SIG-M5 treated with dmso at 0.1 percent for 504 hours (cell line): ENCODE data around the gene GBX1.

Experiments used
- DNase-seq: peaks from one replicate; lab custom pipeline; 2025; ENCODE audit not compliant: unreplicated experiment; lab: John Stamatoyannopoulos, UW

The GBX1 gene

DNA sequence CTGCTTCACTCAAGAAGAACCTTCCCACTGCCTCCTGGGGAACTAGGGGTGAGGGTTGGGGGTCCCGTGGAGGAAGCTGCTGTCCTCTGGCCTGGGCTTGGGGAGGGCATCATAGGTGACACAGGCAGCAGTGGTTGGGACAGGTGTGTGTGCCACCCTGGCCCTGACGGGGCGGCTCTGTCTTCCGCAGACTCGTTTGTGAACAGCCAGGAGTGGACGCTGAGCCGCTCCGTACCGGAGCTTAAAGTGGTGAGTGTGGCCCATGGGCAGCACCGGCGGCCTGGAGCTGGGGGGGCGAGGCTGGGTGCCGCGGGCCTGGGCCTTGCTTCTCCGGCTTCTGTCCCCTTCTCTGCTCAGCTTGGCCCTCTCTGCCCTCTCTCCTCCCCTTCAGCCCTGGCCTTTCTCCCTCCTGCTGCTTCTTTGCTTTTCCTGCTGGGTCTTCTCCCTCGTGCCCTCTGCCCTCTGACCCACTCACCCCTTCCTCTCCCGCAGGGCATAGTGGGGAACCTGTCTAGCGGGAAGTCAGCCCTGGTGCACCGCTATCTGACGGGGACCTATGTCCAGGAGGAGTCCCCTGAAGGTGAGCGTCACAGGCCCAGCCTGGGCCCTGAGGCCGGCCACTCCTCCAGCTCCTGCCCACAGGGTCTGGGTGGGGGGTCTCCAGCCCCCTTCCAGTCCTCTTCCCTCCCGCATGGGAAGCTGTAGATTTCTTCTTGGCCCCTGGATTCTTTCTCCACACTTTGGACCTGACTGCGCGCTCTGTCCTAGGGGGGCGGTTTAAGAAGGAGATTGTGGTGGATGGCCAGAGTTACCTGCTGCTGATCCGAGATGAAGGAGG, 50.7 kb downstream of the GBX1 start:
- DNase-seq = no peak

GRCh38 chr7:151115836-151116418, 51.6 kb downstream of the GBX1 start:
- peak; percentile 9 for DNase-seq

DNA sequence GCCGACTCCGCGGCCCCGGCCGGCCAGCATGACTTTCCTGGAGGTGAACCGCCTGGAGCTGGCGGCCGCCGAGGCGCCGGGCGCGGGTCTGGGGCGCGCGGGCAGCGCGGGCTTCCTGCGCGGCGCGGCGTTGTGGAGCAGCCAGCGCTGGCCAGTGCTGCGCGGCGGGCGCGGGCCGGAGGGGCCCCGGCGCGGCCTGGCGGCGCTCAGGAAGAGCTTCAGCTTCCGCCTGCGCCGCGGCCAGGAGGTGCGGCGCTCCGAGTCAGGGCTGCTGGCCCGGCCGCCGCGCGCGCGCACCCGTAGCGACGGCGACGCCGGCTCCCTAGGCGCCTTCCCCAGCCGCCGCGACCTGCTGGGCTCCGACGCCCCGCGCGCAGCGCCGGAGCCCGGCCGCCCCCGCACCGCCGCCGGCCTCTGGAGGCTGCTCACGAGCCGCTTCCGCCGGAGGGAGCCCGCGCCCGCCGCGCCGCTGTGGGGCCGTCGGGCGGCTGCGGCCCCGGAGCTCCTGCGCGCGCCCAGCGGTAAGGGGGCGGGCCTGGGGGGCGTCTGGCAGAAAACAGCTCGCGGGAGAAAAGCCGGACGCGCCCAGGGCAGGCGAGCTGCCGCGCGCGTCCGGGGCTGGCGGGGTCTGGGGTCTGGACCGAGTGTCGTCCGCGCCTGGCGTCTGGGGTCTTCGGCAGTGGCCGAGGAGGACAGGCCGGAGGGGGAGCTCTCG, 52.2 kb downstream of the GBX1 start:
- no peak for DNase-seq

GRCh38 chr7:151114151-151115090, 53.1 kb downstream of the GBX1 start:
- DNase-seq = no peak

DNA sequence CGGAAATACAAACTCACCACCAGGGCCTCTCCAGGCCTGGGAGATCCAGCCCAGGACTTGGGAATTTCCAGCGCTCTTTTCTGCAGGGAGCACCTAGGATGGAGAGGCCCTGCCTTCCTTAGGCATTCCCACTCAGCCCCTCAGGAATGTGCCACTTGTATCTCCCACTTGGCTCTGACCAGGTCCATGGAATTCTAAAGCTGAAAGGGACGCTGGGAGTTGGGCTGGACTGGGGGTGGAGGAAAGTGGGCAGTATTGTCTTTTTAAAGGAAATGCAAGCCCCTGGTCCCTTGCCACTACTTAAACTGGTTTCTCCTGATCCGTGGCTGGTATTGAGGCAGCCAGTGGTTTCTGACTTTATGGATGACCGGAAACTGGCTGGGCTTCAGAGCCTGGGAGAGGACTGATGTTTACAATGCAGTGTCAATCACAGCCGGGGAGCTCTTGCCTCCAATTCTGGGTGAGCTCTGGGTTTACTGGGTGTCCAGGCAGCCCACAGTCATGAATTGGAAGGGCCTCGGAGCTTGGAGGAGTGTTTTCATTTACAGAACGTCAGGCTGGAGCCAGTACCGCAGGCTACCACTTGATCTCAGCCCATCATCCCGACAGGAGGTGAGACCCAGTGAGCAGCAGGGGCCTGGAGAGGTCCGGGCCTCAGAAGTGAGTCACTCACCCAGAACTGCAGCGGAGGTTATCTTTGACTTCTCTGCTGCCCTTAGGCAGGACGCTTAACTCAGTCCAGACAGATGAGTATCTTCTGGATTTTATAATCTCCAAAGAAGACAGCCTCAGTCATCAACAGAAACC, 53.9 kb downstream of the GBX1 start:
- no peak for DNase-seq

DNA sequence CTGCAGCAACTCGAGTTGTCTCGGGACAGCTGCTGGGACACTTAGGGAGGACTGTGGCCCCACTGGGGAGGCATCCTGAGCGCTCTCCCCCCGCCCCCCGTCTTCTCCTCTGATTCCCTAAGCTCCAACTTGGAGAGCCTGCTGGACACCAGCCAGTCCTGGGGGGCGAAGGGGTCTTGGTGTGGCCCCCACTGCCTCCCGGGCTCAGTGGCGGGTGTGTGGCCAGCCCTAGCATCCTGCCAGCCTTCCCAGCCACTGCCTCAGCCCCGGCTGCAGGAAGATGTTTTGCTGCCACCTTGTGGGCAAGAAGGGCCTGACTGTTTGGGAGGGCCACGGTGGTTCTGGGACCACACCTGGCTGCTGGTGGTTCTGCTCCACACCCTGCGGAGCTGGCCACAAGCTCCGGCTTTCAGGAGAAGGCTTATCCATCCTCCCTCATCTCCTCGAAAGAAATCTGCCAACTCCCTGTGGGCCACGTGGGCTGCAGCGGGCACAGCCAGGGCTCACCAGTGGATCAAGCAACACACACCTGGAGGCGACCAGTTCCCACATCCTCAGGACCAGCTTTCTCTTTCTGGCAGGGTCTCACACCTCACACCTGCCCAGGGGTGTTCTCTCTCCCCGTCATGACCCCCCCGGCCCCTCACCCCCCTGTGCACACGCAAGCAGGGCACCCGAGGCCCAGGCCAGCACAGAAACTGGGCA, 56.4 kb downstream of the GBX1 start:
- DNase-seq = peak; percentile 28

DNA sequence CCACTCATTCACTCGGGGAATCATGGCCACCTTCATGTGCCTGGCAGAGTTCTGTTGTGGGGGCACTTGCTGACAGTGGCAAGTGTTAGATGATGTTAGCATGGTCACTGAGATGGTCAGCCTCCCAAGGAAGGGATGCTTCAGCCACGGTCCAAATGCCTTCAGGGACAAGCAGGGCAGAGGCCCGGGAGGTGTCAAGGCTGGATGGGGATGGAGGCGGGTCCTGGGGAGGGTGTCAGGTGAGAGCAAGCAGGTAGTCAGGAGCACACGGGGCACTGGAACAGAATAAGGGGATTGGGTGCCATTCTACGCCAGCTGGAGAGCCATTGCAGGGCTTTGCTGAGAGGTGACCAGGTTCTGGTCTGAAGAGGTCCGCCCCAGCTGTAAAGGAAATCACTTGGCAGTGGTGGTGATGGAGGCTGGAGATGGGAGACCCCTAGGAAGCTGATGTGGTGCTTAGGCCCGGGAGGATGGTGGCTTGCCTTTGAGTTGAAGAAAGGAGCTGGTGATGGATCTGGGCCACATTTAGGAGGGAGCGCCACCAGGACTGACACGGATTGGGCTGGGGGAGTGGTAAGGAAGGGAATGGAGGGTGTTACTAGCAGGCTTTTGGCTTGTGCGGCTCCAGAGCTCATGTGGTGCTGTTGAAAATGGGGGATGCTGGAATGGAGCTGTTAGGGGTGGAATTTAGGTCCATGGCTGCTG, 57.1 kb downstream of the GBX1 start:
- DNase-seq = no peak

DNA sequence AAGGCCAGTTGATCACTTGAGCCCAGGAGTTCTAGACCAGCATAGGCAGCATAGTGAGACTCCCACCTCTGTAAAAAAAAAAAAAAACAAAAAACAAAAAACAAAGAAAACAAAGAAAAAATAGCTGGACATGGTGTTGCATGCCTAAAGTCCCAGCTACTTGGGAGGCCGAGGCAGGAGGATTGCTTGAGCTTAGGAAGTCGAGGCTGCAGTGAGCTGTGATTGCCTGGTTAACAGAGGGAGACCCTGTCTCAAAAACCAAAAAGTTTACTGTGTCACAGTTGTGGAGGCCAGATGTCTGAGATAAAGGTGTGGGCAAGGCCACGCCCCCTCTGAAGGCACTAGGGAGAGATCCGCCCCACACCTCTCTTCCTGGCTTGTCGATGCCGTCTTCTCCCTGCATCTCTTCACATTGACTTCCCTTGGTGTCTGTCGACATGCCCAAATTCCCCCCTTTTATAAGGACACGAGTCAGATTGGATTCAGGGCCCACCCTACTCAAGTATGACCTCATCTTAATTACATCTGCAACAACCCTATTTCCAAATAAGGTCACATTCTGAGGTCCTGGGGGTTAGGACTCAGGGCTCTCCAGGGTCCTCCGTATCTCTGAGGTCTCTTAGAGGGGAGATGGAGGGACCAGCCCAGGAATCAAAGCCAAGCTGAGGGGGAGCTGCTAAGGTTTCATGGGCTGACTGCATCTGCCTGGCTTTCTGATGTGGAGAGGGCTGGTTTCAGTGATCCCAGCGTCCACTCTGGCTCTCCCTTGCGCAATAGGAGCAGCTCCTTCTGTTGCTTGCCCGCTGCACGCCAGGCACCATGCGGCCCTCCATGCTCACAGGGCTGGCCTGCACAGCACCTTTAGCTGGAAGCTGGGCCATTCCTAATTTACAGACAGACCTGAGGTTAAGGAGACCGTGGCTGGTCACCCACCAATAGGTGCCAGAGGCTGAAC, 58.1 kb downstream of the GBX1 start:
- no peak for DNase-seq

DNA sequence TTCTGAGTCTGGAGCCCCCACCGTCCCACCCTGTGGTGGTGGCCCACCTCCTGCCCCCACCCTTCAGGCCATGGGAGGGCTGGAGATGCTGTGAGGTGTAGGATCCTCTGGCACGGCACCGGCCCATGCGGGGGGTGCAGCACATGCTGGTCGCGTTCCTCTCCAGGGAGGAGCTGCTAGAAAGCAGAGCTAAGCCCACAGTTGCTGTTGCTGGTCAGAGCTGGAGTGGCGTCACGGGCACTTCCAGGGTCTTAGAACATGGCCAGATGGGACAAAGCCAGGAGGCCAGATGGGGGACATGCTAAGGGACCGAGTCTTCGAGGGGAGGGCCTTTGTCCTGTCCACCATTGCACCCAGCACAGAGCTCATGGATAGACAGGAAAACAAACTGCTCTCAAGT, 59.6 kb downstream of the GBX1 start:
- no peak for DNase-seq

DNA sequence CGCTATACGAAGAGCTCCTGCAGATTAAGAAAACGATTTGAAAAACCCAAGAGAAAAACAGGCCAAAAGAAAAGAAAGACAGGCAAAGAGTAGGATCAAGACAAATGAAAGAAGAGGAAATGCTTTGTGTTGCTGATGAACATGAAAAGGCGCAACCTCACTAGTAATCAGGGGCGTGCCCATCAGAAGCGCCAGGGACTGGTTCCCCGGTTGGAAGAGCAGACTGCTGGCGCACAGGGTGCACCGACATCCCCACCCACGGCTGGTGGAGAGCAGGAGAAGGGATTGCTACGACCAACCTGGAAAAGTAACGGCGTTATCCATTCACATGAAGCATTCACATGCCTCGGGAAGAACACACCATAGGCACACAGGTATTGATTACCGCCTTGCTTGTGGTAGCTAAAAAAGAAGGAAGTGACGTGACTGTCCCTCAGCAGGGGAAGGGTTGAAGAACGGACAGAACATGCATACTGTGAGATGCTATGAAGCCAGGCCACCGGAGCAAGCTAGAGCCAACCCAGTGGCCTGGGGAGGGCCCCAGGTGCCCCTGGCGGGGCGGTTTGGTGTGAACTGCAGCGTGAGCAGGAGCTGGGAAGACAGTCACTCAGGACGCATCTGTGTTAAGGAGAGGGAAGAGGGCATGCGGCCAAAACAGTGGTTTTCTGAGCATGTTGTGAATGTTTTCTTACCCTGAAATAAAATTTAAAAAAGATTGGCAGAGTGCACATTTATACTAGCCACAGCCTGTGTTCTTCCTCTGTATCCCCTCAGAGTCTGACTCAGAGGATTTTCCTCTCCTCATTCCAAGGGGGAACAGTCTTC, 62.9 kb downstream of the GBX1 start:
- DNase-seq = no peak

GRCh38 chr7:151103973-151104372, 63.5 kb downstream of the GBX1 start:
- no peak for DNase-seq

DNA sequence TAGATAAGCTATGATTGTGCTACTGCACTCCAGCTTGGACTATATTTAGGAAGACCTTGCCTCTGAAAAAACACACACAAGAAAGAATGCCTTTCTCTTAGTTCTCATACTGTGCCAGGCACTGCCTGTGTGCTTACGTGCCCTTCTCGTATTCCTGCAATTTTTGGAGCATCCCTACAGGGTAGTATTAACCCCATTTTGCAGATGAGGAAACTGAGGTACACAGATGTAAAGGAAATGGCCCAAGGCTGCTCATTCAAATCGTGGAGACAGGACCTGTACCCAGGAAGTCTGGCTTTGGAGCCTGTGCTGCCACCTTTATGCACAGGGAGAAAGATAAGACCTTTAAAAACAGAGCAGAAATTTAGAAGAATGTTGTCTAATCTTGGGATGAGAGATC, 64.5 kb downstream of the GBX1 start:
- DNase-seq = no peak

GRCh38 chr7:151101621-151102396, 65.7 kb downstream of the GBX1 start:
- DNase-seq = no peak

DNA sequence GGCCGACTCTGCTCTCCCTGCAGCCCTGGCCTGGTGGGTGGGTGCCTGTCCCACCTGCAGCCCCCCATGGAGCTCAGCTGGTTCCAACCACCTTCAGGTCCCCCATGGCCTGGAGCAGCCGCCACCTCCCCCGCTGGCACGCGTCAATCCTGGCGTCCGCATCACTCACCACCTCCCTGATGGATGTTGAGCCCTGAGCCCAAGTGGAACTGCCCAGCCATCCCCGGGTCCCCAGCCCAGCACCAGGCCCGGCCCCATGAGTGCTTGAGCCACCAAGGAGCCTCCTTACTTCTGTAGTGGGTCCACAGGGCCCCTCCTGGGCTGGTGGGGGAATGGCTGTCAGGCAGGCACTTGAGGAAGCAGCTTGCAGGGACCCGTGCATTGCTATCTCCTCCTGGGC, 66.6 kb downstream of the GBX1 start:
- DNase-seq = no peak

GRCh38 chr7:151099486-151100211, 67.8 kb downstream of the GBX1 start:
- no peak for DNase-seq
